NCI-H1417 treated with DMSO at 0.1 percent for 48 hours (cell line): ENCODE results near the gene TOGARAM1.

Experiments used
- DNase-seq: peaks from one replicate; lab custom pipeline; 2025; lab: John Stamatoyannopoulos, UW

The TOGARAM1 gene

GRCh38 chr14:45084946-45085346, 123.0 kb downstream of the TOGARAM1 start:
- no peak for DNase-seq

GRCh38 chr14:45089813-45090212, 127.8 kb downstream of the TOGARAM1 start:
- DNase-seq = no peak

- DNase-seq = no peak
These were observed 129.7 kb downstream of the TOGARAM1 start for GRCh38 chr14:45091710-45092109.

GRCh38 chr14:45094275-45094674, 132.3 kb downstream of the TOGARAM1 start:
- no peak for DNase-seq

- DNase-seq = no peak
These were observed 133.2 kb downstream of the TOGARAM1 start for GRCh38 chr14:45095143-45095542.

- no peak for DNase-seq
These were observed 134.2 kb downstream of the TOGARAM1 start for GRCh38 chr14:45096218-45096617.

GRCh38 chr14:45103806-45104205, 141.8 kb downstream of the TOGARAM1 start:
- no peak for DNase-seq

- no peak for DNase-seq
These were observed 142.6 kb downstream of the TOGARAM1 start for GRCh38 chr14:45104561-45104960.

GRCh38 chr14:45112896-45113781, 151.1 kb downstream of the TOGARAM1 start:
- DNase-seq = peak; percentile 12

- no peak for DNase-seq
These were observed 152.3 kb downstream of the TOGARAM1 start for GRCh38 chr14:45114327-45114726.

GRCh38 chr14:45118594-45118993, 156.6 kb downstream of the TOGARAM1 start:
- no peak for DNase-seq

GRCh38 chr14:45120096-45120495, 158.1 kb downstream of the TOGARAM1 start:
- DNase-seq = no peak

- DNase-seq = no peak
These were observed 161.3 kb downstream of the TOGARAM1 start for GRCh38 chr14:45123271-45123670.
